ENCODE results near the gene CISH. TPM values are rescaled to one million over a fixed set of nuclear protein-coding genes. Genes with fewer than 3 reads are reported as not detected.

Gene CISH
- total and polyA plus RNA-seq, 9 of the 15 experiments (the other 6 are each of a cell fraction or from before 2014, with no cell fraction given), result 1.7 to 47.7 (median 18.3) TPM

DNA sequence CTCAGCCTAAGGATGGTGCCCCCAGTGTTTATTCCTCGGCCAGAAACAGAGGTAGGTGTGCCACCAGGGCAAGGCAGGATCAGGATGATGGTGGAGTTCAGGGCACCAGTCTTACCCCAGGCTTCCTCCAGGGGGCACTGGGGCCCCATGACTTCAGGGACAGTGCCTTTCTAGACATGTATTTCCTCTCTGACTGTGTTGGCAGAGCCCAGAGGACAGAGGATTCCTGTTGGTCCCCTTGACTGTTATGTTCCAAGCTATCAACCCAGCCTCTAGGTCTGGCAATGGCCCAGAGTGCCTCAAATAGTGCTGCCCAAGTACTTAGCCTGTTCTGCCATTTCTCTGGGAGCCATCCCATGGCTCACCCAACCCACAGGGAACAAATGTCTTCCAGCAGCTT lies 39.4 kb downstream of the CISH start (continued):
- TF ChIP-seq, protein P1, sequence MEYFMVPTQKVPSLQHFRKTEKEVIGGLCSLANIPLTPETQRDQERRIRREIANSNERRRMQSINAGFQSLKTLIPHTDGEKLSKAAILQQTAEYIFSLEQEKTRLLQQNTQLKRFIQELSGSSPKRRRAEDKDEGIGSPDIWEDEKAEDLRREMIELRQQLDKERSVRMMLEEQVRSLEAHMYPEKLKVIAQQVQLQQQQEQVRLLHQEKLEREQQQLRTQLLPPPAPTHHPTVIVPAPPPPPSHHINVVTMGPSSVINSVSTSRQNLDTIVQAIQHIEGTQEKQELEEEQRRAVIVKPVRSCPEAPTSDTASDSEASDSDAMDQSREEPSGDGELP (CRISPR knock-in tag; IDR thresholded peaks at IDR 0.05; ENCODE audit: borderline replicate concordance), result 0 out of 2 replicates have a peak, but pooled peaks have one; percentile 18
- no peak for TF ChIP-seq HLTF (IDR thresholded peaks at IDR 0.05)
- TF ChIP-seq ZKSCAN1 (IDR thresholded peaks at IDR 0.05; ENCODE audit: low read depth, low read length), result 0 out of 2 replicates have a peak, but pooled peaks have one; percentile 24
- TF ChIP-seq GABPA (tag; conservative IDR thresholded peaks at IDR 0.05; ENCODE audit: low read depth), result no peak
- TF ChIP-seq, protein P2, sequence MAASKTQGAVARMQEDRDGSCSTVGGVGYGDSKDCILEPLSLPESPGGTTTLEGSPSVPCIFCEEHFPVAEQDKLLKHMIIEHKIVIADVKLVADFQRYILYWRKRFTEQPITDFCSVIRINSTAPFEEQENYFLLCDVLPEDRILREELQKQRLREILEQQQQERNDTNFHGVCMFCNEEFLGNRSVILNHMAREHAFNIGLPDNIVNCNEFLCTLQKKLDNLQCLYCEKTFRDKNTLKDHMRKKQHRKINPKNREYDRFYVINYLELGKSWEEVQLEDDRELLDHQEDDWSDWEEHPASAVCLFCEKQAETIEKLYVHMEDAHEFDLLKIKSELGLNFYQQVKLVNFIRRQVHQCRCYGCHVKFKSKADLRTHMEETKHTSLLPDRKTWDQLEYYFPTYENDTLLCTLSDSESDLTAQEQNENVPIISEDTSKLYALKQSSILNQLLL (CRISPR knock-in tag; IDR thresholded peaks at IDR 0.05; ENCODE audit: borderline replicate concordance), result no peak
- no peak for TF ChIP-seq DPF2 (IDR thresholded peaks at IDR 0.05)
- TF ChIP-seq SMC3 (conservative IDR thresholded peaks at IDR 0.05; ENCODE audit: insufficient read depth, low read depth, low read length), result peak; percentile 94
- no peak for TF ChIP-seq IFI16 (CRISPR knock-in tag; IDR thresholded peaks at IDR 0.05)
- TF ChIP-seq DIDO1 (tag; IDR thresholded peaks at IDR 0.05; ENCODE audit: low read depth), result no peak
- no peak for TF ChIP-seq FOXM1 (IDR thresholded peaks at IDR 0.05; ENCODE audit: low read depth)
- no peak for TF ChIP-seq FOXM1 (CRISPR knock-in tag; IDR thresholded peaks at IDR 0.05; ENCODE audit: low read depth)
- TF ChIP-seq ZNF274 (IDR thresholded peaks at IDR 0.05; ENCODE audit: borderline replicate concordance, low read depth, low read length), result no peak
- TF ChIP-seq, protein P3, sequence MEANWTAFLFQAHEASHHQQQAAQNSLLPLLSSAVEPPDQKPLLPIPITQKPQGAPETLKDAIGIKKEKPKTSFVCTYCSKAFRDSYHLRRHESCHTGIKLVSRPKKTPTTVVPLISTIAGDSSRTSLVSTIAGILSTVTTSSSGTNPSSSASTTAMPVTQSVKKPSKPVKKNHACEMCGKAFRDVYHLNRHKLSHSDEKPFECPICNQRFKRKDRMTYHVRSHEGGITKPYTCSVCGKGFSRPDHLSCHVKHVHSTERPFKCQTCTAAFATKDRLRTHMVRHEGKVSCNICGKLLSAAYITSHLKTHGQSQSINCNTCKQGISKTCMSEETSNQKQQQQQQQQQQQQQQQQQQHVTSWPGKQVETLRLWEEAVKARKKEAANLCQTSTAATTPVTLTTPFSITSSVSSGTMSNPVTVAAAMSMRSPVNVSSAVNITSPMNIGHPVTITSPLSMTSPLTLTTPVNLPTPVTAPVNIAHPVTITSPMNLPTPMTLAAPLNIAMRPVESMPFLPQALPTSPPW (CRISPR knock-in tag; IDR thresholded peaks at IDR 0.05), result 0 out of 2 replicates have a peak, but pooled peaks have one; percentile 17
- no peak for TF ChIP-seq CREB1 (IDR thresholded peaks at IDR 0.05)
- no peak for TF ChIP-seq CREB1 (CRISPR knock-in tag; IDR thresholded peaks at IDR 0.05)
- TF ChIP-seq SP2 (IDR thresholded peaks at IDR 0.05; ENCODE audit: extremely low read depth, low read depth, low read length, poor library complexity, severe bottlenecking), result no peak
- TF ChIP-seq, protein P4, sequence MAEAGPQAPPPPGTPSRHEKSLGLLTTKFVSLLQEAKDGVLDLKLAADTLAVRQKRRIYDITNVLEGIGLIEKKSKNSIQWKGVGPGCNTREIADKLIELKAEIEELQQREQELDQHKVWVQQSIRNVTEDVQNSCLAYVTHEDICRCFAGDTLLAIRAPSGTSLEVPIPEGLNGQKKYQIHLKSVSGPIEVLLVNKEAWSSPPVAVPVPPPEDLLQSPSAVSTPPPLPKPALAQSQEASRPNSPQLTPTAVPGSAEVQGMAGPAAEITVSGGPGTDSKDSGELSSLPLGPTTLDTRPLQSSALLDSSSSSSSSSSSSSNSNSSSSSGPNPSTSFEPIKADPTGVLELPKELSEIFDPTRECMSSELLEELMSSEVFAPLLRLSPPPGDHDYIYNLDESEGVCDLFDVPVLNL (CRISPR knock-in tag; IDR thresholded peaks at IDR 0.05; ENCODE audit: low read depth), result no peak
- no peak for TF ChIP-seq XRCC5 (IDR thresholded peaks at IDR 0.05; ENCODE audit: low read depth, low read length)
- 0 out of 2 replicates have a peak, but pooled peaks have one; percentile 35 for TF ChIP-seq CC2D1A (IDR thresholded peaks at IDR 0.05)
- no peak for TF ChIP-seq POLR3A (IDR thresholded peaks at IDR 0.05; ENCODE audit: borderline replicate concordance, extremely low read depth, insufficient read depth, insufficient read length)
- TF ChIP-seq KDM1A (IDR thresholded peaks at IDR 0.05), result no peak
- TF ChIP-seq NCOA2 (IDR thresholded peaks at IDR 0.05; ENCODE audit: partially characterized antibody in 2 of 2), result no peak
- TF ChIP-seq NR1H2 (CRISPR knock-in tag; IDR thresholded peaks at IDR 0.05), result 0 out of 2 replicates have a peak, but pooled peaks have one; percentile 38
- no peak for TF ChIP-seq RNF2 (IDR thresholded peaks at IDR 0.05)
- 0 out of 2 replicates have a peak, but pooled peaks have one; percentile 16 for TF ChIP-seq SMAD4 (CRISPR knock-in tag; conservative IDR thresholded peaks at IDR 0.05)

All from K562 (cell line).